Mesothelial cell of epicardium (in vitro differentiated cells): ENCODE measurements around the gene MUC6. TPM values are rescaled to one million over a fixed set of nuclear protein-coding genes. Genes with fewer than 3 reads are reported as not detected.
"Not testable (repeated sequence)": the region's sequence is repeated elsewhere in the genome, so short reads cannot be mapped to it uniquely, and the experiment has no call there.

Experiments used
- DNase-seq, 2 experiments: peaks; one replicate each; pipeline ENCODE4 v3.0.0; 2021; ENCODE audit warnings: low spot score in 2 of 2; ENCODE audit not compliant: unreplicated experiment in 2 of 2
- H3K27ac Mint-ChIP-seq: 2 replicates; pipeline ENCODE4 v1.8.0; 2021; ENCODE audit warnings: mixed read lengths
- H3K27me3 Mint-ChIP-seq: 2 replicates; pipeline ENCODE4 v1.8.0; 2021; ENCODE audit warnings: low read depth, mixed read lengths
- H3K36me3 Mint-ChIP-seq: 2 replicates; pipeline ENCODE4 v1.8.0; 2021; ENCODE audit warnings: mixed read lengths
- H3K4me1 Mint-ChIP-seq: 2 replicates; pipeline ENCODE4 v1.8.0; 2021; ENCODE audit warnings: mixed read lengths
- H3K4me3 Mint-ChIP-seq: 2 replicates; pipeline ENCODE4 v1.8.0; 2021; ENCODE audit warnings: mild to moderate bottlenecking, moderate library complexity, mixed read lengths
- H3K9me3 Mint-ChIP-seq: 2 replicates; pipeline ENCODE4 v1.8.0; 2021; ENCODE audit warnings: mixed read lengths
- CTCF ChIP-seq: fragments of 200-600 bp; sonication (generic); IDR thresholded peaks from one replicate; pipeline ENCODE4 v1.5.0; 2021; ENCODE audit warnings: antibody characterized with exemption; ENCODE audit not compliant: unreplicated experiment
- total RNA-seq: library from RNA; stranded (reverse); gene quantifications from 3 replicates; pipeline ENCODE4 v1.2.1, GENCODE V29; 2021

MUC6 gene
- total RNA-seq, 1 donor from 2014 or later: not detected

GRCh38 chr11:1018091-1018490 is 18.4 kb downstream of the MUC6 start:
- Mint-ChIP-seq H3K4me3 (no peak overlapping the region), H3K4me1 (no peaks in the 10 kb centered on the region), H3K27ac (no peak overlapping the region), H3K36me3 (peaks cover 14% of the 10 kb centered on the region), H3K27me3 (no peaks in the 10 kb centered on the region), H3K9me3 (peaks cover 17% of the 10 kb centered on the region)
- no peak for TF ChIP-seq CTCF
- no peak for DNase-seq

- Mint-ChIP-seq H3K36me3 (peaks cover 14% of the 10 kb centered on the region), H3K4me3 (no peak overlapping the region), H3K4me1 (no peaks in the 10 kb centered on the region), H3K27me3 (no peaks in the 10 kb centered on the region), H3K9me3 (peaks cover 17% of the 10 kb centered on the region), H3K27ac (no peak overlapping the region)
- no peak for TF ChIP-seq CTCF
- DNase-seq: no peak
Observed at GRCh38 chr11:1017269-1018005, 19.1 kb downstream of the MUC6 start.

- H3K27ac Mint-ChIP-seq, H3K27me3 Mint-ChIP-seq, H3K4me3 Mint-ChIP-seq, DNase-seq, H3K4me1 Mint-ChIP-seq: not testable (repeated sequence)
- peaks cover 14% of the 10 kb centered on the region for H3K36me3 Mint-ChIP-seq
- peaks cover 17% of the 10 kb centered on the region for H3K9me3 Mint-ChIP-seq
Observed at GRCh38 chr11:1016610-1017126, 19.9 kb downstream of the MUC6 start.

GRCh38 chr11:1015826-1016545 is 20.5 kb downstream of the MUC6 start:
- TF ChIP-seq CTCF: no peak
- no peak overlapping the region for H3K4me3 Mint-ChIP-seq
- H3K4me1 Mint-ChIP-seq: no peaks in the 10 kb centered on the region
- DNase-seq: no peak
- H3K36me3 Mint-ChIP-seq: peaks cover 14% of the 10 kb centered on the region
- H3K9me3 Mint-ChIP-seq: peaks cover 17% of the 10 kb centered on the region
- no peak overlapping the region for H3K27ac Mint-ChIP-seq
- no peaks in the 10 kb centered on the region for H3K27me3 Mint-ChIP-seq

GRCh38 chr11:1015064-1015463 is 21.5 kb downstream of the MUC6 start:
- DNase-seq: no peak
- Mint-ChIP-seq H3K9me3 (peaks cover 17% of the 10 kb centered on the region), H3K4me1 (no peaks in the 10 kb centered on the region), H3K36me3 (peaks cover 21% of the 10 kb centered on the region), H3K4me3 (no peak overlapping the region), H3K27ac (no peak overlapping the region), H3K27me3 (no peaks in the 10 kb centered on the region)
- TF ChIP-seq CTCF: no peak

GRCh38 chr11:1014276-1014675 is 22.2 kb downstream of the MUC6 start:
- Mint-ChIP-seq H3K4me3 (no peak overlapping the region), H3K27ac (no peak overlapping the region), H3K27me3 (no peaks in the 10 kb centered on the region), H3K36me3 (peaks cover 26% of the 10 kb centered on the region), H3K4me1 (no peaks in the 10 kb centered on the region), H3K9me3 (peaks cover 17% of the 10 kb centered on the region)
- no peak for DNase-seq
- no peak for TF ChIP-seq CTCF
